ENCODE measurements around the gene RAB3B.

The RAB3B gene

DNA sequence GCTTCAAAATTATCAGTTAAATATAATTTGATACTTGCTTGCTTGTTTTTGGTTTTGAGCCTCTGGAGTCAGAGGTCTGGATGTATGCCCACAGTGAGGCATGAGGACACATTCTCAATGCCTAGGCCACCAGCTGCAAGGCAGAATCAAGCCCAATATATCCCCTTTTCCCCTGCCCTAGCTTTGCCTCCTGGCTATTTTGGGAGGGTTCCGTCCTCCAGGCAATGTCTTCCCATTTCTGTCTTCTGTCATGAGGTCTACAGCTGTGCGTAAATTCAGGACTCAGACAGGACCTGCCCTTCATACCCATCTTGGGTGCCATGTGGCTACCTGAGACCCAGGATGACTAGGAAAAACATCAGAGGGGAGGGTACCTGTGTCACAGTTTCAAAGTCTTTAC, 131.2 kb downstream of the RAB3B start:
- DNase-seq (ENCODE audit: low spot score), result no peak
- TF ChIP-seq, protein P1, sequence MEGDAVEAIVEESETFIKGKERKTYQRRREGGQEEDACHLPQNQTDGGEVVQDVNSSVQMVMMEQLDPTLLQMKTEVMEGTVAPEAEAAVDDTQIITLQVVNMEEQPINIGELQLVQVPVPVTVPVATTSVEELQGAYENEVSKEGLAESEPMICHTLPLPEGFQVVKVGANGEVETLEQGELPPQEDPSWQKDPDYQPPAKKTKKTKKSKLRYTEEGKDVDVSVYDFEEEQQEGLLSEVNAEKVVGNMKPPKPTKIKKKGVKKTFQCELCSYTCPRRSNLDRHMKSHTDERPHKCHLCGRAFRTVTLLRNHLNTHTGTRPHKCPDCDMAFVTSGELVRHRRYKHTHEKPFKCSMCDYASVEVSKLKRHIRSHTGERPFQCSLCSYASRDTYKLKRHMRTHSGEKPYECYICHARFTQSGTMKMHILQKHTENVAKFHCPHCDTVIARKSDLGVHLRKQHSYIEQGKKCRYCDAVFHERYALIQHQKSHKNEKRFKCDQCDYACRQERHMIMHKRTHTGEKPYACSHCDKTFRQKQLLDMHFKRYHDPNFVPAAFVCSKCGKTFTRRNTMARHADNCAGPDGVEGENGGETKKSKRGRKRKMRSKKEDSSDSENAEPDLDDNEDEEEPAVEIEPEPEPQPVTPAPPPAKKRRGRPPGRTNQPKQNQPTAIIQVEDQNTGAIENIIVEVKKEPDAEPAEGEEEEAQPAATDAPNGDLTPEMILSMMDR (IDR thresholded peaks at IDR 0.05; ENCODE audit: borderline replicate concordance, control extremely low read depth, extremely low read depth, insufficient read depth, missing control alignments), result no peak
- in situ Hi-C loops (cut with MboI; ENCODE audit: low sequenced_read_pairs, unreplicated experiment), result no loop called here

DNA sequence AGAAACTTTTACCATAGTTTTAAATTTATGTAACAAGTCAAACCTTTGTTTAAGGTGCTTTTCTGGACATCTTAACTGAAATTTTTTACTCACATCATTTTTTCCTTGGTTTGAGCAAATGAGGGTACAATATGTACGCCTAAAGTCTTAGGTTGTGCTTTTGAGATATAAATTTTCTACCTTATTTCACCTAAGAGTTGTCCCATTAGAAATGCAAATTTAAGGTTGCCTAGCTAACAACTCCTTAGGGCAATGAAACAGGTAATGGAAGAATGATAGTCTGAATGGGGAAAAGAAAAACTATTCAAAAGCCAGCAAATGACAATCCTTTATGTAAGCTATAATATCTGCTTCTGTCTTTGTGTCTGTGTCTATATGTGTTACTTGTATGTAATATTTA, 131.6 kb downstream of the RAB3B start:
- TF ChIP-seq, protein P1 (IDR thresholded peaks at IDR 0.05; ENCODE audit: borderline replicate concordance, control extremely low read depth, extremely low read depth, insufficient read depth, missing control alignments), result no peak
- in situ Hi-C loops (cut with MboI; ENCODE audit: low sequenced_read_pairs, unreplicated experiment), result no loop called here
- no peak for DNase-seq (ENCODE audit: low spot score)
